NCI-H2227 (cell line): ENCODE data around the gene CD84.
"Not testable (repeated sequence)": the region's sequence is repeated elsewhere in the genome, so short reads cannot be mapped to it uniquely, and the experiment has no call there.

Source experiments
- DNase-seq: peaks from one replicate; lab custom pipeline; 2025; ENCODE audit not compliant: unreplicated experiment; lab: John Stamatoyannopoulos, UW

CD84 gene, protein sequence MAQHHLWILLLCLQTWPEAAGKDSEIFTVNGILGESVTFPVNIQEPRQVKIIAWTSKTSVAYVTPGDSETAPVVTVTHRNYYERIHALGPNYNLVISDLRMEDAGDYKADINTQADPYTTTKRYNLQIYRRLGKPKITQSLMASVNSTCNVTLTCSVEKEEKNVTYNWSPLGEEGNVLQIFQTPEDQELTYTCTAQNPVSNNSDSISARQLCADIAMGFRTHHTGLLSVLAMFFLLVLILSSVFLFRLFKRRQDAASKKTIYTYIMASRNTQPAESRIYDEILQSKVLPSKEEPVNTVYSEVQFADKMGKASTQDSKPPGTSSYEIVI

DNA sequence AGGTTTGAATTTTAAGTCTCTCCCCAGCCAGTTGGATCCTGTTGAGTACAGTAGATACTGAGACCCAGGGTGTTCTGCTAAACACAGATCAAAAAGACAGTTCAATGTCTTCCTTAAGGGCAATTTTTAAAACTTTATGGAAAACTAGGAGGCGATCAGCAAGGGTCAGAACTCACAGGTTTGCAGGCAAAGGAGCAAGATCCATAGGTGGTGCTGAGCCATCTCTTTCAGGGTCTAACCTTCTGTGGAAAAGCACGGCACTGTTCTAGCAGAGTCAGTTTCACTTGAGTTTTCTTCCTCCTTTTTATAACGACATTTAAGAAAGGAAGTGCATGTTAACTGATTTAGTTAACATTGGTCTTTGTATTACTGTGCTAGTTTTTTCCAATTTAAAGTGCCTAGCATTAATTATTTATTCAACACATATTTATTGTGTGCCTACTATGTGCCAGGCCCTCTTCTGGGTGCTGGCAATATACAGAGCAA, at the start of gene CD84:
TSS of gene CD84 (minus strand) at position 281 of the 486 bp plus-strand sequence. CDS start at position 222, 59 bp downstream.
- DNase-seq, result no peak

DNA sequence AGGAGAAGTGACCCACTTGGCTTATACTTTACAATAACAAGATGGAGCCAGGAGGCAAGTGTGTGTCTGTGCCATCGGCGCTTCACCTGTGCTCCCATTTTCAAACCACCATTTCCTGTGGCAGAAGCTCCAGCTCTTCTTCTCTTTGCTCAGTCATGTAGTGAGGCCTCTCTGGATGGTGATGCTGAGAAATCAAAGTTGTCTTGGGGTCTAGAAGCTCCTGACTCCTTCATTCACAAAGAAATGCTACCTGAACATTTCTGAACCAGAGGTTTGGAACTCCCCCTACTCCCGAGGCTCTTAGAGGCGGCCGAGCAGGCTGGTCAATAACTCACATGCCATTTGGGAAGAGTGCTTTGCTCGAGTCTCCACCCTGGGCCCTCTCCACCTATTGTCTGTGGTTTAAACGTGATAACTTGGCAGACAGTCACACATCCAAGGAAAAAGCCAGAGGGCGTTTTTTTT, 49.5 kb upstream of the CD84 start:
- DNase-seq, result no peak

DNA sequence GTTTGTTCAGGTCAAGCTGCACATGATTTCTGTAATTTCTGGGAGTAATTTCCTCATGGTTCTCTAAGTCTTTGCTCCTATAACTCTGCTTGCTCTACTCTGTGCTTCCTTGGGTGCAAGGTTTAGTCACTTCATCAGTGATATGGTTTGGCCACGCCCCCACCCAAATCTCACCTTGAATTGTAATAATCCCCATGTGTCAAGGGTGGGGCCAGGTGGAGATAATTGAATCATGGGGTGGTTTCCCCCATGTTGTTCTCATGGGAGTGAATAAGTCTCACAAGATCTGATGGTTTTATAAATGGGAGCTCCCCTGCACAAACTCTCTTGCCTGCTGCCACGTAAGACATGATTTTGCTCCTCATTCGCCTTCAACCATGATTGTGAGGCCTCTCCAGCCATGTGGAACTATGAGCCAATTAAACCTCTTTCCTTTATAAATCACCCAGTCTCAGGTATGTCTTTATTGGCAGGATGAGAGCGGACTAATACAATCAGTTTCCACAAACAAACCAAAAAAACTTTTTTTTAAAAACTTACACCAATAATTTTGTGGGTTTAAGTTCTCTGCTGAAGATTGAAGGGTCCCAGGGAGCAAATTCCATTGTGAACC, 48.5 kb upstream of the CD84 start:
- DNase-seq, result not testable (repeated sequence)

DNA sequence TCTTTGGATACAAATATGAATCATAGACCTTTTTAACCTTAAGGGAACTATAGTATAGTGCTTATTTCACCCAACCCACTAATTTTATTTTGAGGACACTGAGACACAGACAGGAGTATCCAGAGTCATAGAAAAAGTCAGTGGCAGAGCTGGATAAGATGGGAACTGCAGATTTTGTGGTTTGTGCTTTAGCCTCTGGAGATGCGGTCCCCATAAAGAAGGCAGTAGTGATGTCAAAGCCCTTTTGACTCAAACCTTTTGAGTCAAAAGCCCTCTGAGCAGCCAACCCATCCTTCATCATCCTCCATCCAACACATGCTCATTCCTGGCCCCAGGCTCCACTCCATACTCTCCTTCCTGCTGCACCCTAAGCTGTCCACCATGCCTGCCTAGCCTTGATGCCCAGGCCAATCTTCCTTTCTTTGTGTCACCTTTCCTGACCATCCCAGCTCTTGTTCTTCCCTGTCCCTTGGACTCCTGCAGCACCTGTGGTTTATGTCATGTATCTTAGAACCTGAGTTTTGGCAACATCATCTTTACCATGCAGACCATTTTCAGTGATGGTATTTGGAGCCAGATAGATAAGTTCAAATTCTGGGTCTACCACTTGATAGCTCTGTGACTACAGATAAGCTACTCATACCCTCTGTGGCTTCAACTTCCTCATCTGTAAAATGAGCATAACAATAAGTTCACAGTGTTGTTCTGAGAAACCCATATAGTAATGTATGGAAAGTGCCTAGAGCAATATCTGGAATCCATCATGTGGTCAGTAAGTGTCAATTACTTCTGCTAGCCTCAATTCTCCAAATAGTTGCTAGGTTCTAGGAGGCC, 47.4 kb upstream of the CD84 start:
- DNase-seq, result no peak

DNA sequence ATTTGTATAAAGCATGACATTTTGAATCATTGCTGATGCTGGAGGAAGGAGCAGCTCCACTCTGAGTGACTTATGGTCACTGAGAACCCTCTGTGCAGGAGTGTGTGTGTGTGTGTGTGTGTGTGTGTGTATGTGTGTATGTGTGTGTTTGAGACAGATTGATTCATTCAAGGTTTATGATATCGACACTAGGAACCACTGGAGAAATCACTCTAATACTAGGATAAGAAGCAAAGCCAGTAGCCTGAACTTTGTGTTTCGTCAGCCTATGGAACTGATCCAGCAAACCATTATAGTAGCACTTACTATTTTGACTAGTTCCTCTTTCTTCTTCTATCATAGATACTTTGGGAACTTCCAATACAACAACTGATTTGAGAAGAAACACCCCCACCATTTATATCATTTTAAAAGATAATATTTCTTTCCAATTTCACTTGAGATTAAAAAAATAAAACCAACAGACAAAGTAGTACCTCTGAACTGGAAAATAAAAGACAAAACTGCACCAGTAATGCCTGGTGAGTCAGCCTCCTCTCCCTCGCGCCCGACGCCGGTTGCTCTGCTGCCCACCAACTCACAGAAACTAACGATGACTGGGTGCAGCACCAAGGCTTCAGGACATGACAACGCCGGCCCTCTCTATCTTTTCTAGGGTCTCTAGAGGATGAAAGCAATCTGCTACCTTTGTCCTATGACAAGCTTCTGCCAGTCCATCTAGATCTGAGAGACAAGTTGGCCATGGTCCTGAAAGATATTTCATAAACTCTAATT, 46.6 kb upstream of the CD84 start:
- DNase-seq, result no peak

DNA sequence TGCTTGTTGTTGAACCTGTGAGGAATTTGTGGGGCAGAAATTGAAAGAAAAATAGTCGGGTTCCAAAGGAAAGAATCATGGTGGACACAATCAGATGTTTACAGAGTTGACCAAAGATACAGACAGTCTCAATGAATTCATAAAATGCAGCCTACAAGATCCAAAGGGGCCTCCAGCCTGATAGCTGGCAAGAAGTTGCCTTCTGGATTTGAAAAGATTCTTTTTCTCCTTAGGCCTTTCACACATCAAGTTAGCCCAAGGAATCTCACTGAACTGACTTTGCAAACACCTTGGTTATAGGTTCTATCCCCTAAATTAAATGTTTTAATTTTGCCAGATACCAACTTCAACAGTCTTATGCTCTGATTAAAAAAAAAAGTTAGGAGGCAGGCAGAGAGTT, 46.0 kb upstream of the CD84 start:
- no peak for DNase-seq

DNA sequence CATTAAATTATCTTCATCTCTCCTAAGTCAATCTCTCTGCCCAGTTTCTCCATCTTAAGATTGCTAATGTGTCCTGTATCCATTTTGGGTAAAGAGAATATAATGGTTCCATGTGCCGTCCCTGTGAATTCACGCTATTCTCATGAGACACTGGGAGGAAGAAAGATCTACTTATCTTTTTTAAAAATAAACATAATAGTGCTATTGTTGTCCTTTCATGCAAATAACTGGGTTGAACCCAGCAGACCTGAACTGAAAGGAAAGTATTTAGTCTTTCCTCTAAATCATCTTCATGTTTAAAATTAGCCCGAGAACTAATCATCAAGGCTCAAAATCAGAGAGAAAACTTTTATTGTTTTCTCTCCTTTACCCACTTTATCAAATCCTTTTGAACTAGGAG, 45.2 kb upstream of the CD84 start:
- no peak for DNase-seq

DNA sequence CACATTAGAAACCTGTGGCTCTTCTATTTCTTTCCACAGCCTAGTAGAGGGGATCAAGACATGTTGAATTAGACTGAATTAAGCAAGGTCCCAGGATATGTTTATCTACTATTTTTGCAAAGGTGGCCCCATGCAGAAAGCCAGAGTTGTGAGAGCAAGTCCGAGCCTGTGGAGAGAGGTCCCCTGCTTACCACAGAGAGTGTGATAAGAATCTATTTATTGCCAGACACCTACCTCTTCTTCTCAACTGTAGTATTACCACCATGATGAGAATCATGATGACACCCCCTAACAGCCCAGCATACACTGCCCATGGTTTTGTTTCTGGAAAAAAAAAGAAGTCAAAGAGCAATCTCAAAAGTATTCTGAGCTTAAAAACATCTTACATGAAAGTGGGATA, 44.6 kb upstream of the CD84 start:
- DNase-seq, result no peak

DNA sequence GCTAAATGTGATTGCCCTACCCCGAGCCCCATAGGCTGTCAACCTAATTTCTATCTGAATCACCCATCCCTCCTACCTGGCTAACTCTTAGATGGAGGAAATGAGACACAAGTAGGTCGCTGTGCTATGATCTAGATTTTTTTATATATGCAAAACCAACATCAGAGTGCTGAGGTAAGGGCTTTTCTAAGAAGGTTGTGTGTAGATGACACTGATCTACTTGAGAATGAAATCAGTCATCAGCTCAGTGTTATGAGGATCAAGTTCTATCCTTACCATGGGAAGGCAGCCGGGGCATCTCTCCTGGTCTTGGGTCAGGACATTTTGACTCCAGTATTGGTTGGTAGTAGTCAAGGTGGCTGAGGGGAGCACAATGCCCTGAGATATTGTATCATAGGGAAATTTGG, 43.9 kb upstream of the CD84 start:
- no peak for DNase-seq

DNA sequence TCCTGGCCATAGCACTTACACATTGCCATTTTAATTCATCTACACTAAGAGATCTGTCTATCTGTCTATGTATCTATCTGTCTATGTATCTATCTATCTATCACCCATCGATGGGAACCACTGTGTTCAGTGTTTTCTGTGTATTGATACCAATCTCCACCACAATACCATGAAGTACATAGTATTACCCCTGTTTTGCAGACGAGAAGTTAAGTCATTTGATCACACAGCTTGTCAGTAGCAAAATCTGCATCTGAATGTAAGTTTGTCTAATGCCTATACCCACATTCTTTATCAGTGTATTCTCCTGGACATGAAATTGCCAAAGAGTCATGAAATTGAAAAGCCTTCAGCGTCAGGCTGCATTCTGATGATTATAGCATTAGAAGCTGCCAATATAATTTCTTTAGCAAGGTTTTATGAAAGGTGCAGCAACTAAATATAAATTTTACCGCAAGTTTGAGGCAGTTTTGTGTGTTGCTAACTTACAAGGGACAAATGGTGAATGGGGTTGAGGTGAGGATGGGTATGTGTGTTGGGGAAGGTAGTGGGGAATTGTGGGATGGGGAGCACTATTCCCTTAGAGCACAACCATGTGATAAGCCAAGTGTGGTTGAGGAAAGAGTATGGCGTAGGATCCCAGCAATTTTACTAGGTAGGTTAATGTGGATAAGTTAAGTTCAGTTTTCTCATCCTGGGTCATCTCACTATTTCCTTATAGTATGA, 43.4 kb upstream of the CD84 start:
- no peak for DNase-seq

DNA sequence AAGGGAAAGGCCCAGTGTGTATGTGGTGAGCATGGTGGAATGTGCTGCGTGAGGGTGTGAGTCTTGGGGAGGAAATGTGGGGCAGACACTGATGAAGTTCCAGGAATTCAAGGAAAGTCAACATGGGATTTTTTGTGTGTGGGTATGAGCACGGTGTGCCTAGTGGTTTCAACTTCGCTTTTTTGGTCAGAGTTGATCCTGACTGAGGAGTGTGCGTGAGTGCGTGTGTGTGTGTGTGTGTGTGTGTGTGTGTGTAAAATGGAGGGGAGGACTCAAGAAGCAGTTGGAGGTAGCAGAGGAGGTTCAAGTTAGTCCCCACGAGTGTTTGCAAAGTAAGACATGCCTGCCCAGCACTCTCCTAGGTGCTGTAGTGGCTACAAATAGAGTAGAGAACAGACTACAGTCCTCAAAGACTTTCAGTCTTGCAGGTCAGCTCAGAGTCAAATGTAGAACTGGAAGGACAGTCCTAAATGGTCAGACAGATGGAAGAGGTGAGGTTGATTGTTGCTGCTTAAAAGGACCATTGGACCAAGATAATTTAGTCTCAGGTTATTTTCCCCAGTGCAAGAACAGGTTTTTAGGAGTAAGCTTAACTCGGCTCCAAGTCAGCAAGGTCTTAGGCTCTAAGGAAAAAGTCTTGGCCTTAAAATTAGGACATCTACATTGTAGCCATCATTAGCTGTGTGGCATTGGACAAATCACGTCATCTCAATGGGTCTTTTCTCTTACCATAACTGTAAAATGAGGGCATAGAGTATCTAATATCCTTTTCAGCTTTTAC, 42.5 kb upstream of the CD84 start:
- DNase-seq, result no peak

DNA sequence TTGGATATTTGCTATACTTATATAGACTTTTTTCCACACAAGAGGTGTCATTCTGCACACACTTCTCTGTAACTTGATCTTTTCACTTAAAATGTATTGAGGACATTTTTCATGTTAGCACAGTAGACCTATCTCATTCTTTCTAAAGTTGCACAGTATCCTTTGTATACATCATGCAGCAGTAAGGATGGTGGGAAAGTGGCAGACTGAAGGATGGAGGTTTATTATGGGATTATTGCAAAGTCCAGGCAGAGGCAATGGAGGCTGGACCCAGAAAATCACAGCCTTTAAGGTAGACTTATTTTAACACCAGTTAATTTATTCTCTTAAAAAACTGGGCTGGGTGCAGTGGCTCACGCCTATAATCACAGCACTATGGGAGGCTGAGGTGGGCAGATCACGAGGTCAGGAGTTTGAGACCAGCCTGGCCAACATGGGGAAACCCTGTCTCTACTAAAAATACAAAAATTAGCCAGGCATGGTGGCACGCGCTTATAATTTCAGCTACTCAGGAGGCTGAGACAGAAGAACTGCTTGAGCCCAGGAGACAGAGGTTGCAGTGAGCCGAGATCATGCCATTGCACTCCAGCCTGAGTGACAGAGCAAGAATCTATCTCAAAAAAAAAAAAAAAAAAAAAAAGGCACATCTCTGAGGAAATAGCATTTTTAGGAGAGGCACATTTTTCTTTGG, 41.8 kb upstream of the CD84 start:
- DNase-seq, result no peak

DNA sequence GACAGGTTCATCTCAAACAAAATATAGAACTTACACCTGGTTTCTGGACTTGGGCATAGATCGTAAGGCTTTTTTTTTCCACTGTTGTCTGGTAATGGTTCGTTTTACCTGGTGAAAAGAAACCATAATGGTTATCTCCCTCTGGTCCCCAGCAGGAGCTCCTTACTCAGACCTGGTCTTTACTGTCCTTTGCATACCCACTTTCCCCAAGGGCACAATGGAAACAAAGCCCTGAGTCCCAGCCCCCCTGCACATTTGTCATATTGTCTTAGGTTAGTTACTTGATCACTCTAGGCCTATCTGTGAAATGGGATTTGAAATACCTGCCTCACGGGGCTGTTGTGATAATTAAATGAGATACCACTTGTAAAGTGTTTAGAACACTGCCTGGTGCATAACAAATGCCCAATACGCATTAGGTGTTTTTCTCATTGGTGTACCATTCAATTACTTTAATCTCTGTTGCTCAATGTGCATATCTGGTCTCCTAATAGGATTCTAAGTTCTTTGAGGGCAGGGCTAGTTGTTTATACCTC, 40.5 kb upstream of the CD84 start:
- DNase-seq, result no peak

DNA sequence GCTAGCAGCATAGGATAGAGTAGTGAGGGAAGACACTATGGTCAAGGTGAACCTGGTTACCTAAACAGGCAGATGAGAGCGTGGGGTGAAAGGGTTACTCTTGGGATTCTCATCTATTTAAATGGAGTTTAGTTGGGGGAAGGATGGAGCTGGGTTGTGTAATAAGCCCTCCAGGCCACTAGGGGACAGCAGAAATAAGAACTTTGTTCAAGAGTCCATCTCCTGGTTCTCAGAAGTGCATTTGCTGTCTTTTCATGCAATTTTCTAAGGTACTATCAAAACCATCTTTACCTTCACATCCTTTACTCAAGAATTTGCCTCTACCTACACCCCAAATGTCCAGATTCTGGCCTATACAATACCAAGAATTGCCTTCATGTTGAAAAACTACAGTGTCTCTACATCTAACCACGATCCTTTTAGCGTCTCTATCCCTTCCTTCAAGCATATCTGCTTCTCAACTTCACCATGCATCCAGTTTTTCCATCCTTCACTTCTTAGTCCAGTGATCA, 39.5 kb upstream of the CD84 start:
- no peak for DNase-seq

DNA sequence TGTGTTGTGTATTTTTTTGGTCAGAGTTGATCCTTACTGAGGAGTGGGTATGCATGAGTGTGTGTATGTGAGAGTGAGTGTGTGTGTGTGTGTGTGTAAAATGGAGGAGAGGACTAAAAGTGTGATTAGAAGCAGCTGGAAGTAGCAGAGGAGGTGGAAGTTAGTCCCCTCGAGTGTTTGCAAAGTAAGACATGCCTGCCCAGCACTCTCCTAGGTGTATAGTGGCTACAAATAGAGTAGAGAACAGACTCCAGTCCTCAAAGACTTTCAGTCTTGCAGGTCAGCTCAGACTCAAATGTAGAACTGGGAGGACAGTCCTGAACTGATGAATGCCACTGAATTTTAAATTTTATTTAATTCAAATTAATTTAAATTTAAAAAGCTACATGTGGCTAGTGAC, 39.0 kb upstream of the CD84 start:
- DNase-seq, result no peak

DNA sequence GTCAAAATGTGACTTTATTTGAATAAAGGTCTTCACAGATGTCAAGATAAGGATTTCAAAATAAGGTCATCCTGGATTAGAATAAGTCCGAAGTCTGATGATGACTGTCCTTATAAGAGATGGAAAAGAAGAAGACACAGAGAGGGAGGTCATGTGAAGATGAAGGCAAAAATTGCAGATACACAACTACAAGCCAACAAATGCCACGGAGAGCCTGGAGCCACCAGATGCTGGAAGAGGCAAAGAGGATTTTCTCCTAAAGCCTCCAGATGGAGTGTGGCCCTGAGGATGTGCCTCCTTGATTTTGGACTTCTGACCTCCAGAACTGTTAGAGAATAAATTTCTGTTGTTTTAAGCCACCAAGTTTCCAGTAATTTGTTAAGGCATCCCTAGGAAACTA, 36.4 kb upstream of the CD84 start:
- no peak for DNase-seq

DNA sequence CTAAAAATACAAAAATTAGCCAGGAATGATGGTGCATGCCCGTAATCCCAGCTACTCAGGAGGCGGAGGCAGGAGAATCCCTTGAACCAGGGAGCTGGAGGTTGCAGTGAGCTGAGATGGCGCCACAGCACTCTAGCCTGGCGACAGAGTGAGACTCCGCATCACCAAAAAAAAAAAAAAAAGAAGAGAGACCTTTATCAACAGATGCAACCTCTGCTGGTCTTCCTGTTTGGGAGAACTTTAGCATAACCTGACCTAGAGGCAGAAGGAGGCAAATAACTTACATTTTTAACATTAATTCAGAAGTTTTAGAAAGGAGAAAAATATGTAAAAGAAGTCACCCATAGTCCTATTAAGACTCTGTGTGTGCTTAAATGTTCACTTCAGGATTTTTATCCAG, 35.1 kb upstream of the CD84 start:
- no peak for DNase-seq

DNA sequence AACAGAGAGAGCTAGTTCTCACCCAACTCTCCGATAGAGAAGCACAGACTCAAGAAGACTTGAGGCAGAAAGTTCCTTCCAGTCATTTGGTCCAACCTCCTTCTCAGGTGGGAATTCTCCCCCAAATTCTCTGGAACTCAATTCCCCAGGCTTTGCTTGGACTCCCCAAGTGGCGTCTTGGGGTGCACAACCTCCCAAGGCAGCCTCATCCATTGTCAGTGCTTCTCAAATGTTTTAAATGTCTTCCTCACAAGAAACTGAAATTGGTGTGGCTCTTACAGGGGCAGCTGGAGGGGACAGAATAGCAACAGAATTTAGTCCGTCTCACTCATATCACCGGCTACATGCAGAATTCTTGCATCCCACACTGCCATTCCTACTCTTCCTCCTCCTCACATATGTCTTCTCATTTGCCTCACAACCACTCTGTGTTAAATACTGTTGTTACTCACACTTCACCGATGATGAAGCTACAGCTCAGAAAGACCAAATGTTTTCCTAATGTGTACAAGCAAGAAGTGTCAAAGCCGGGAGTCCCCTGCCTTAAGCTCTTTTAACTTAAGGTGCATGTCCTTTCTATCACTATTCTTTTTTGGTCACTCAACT, 33.4 kb upstream of the CD84 start:
- no peak for DNase-seq
